HepG2 (cell line): ENCODE measurements around the gene NCR3LG1.

Experiments
- CC2D1A ChIP-seq: sonication (generic); formaldehyde crosslinking; IDR thresholded peaks from 2 replicates; pipeline ENCODE4 v1.8.1; 2023; ENCODE audit warnings: mild to moderate bottlenecking, missing genetic modification reagents
- CREB3 ChIP-seq: sonication (generic); formaldehyde crosslinking; IDR thresholded peaks from 2 replicates; pipeline ENCODE4 v1.5.0; 2020; ENCODE audit warnings: missing genetic modification reagents
- FOXK2 ChIP-seq: fragments of 450-650 bp; IDR thresholded peaks from 2 replicates; pipeline ENCODE4 v1.6.1; 2016
- NFYB ChIP-seq: sonication (generic); formaldehyde crosslinking; IDR thresholded peaks from 2 replicates; pipeline ENCODE4 v1.4.0; 2020; ENCODE audit warnings: missing genetic modification reagents
- PBX3 ChIP-seq: sonication (generic); formaldehyde crosslinking; IDR thresholded peaks from 2 replicates; pipeline ENCODE4 v1.8.1; 2023; ENCODE audit warnings: missing genetic modification reagents, inconsistent platforms, borderline replicate concordance
- POLR2AphosphoS5 ChIP-seq: IDR thresholded peaks from 2 replicates; pipeline ENCODE4 v1.6.1; 2012; ENCODE audit warnings: low read depth, low read length
- RXRA ChIP-seq: sonication (generic); formaldehyde crosslinking; IDR thresholded peaks from 2 replicates; pipeline ENCODE4 v1.5.1; 2020; ENCODE audit warnings: missing genetic modification reagents
- TFE3 ChIP-seq: IDR thresholded peaks from 2 replicates; pipeline ENCODE4 v1.6.1; 2016
- ZFAT ChIP-seq: sonication (generic); formaldehyde crosslinking; conservative IDR thresholded peaks from 2 replicates; pipeline ENCODE4 v1.8.1; 2023; ENCODE audit warnings: missing genetic modification reagents, inconsistent platforms

- TF ChIP-seq RXRA (CRISPR knock-in tag) = no peak
- no peak for TF ChIP-seq PBX3 (CRISPR knock-in tag)
- TF ChIP-seq POLR2AphosphoS5 = no peak
- no peak for TF ChIP-seq CC2D1A (CRISPR knock-in tag)
- TF ChIP-seq ZFAT (CRISPR knock-in tag) = no peak
- no peak for TF ChIP-seq TFE3 (CRISPR knock-in tag)
- TF ChIP-seq NFYB = no peak
- no peak for TF ChIP-seq FOXK2
- no peak for TF ChIP-seq CREB3 (CRISPR knock-in tag)
Measured at GRCh38 chr11:17313349-17314231, 38.0 kb upstream of the NCR3LG1 start.
